Activated CD8-positive, alpha-beta T cell treated with anti-CD3 and anti-CD28 coated beads for 36 hours (primary cell): Measurements from ENCODE around the gene RFX1. TPM values are rescaled to one million over a fixed set of nuclear protein-coding genes. Genes with fewer than 3 reads are reported as not detected.
A peak's percentile ranks its signal among the peaks of the same experiment; 100 is the strongest.

Experiments
- ATAC-seq: fragments of 200-7000 bp; cut with Tn5 transposase; one replicate; pipeline ENCODE4 v1.10.0; 2021; ENCODE audit warnings: mild to moderate bottlenecking, moderate library complexity
- CTCF ChIA-PET: fragments of 350-600 bp; sonication (Branson Sonifier 250); formaldehyde crosslinking; loops from one replicate; lab custom pipeline; 2021; ENCODE audit warnings: antibody characterized with exemption; lab: Charles Lee
- POLR2A ChIA-PET: fragments of 350-600 bp; sonication (Branson Sonifier 250); formaldehyde crosslinking; loops from one replicate; lab custom pipeline; 2021; ENCODE audit warnings: antibody characterized with exemption; lab: Charles Lee
- DNase-seq: peaks from one replicate; pipeline ENCODE4 v3.0.0-alpha.2; 2020
- H3K27ac Mint-ChIP-seq: one replicate; pipeline ENCODE4 v1.8.0; 2021; ENCODE audit warnings: mild to moderate bottlenecking, mixed read lengths
- H3K27me3 Mint-ChIP-seq: one replicate; pipeline ENCODE4 v1.8.0; 2021; ENCODE audit warnings: mixed read lengths
- H3K36me3 Mint-ChIP-seq: one replicate; pipeline ENCODE4 v1.8.0; 2021; ENCODE audit warnings: low read depth, mixed read lengths
- H3K4me1 Mint-ChIP-seq: one replicate; pipeline ENCODE4 v1.8.0; 2021; ENCODE audit warnings: low read depth, mixed read lengths
- H3K4me3 Mint-ChIP-seq: one replicate; pipeline ENCODE4 v1.8.0; 2021; ENCODE audit warnings: mild to moderate bottlenecking, moderate library complexity, mixed read lengths
- H3K9me3 Mint-ChIP-seq: one replicate; pipeline ENCODE4 v1.8.0; 2021; ENCODE audit warnings: mixed read lengths
- CTCF ChIP-seq: fragments of 200-600 bp; IDR thresholded peaks from one replicate; pipeline ENCODE4 v1.8.0; 2022; ENCODE audit warnings: antibody characterized with exemption, mild to moderate bottlenecking
- intact Hi-C: fragments of 100-400 bp; cut with micrococcal nuclease; formaldehyde crosslinking; loops from one replicate; pipeline ENCODE4 v1.10.0; 2022
- total RNA-seq, 2 experiments: library from RNA; stranded (reverse); gene quantifications; one replicate each; pipeline ENCODE4 v1.2.3, GENCODE V29; 2021

The RFX1 gene
- total RNA-seq, 2 experiments from 2014 or later = 13.3 to 14.1 TPM

GRCh38 chr19:13958043-13958442 is 48.1 kb downstream of the RFX1 start:
- DNase-seq = no peak
- Mint-ChIP-seq H3K36me3 (peaks cover 17% of the 10 kb centered on the region), H3K27ac (no peak overlapping the region), H3K4me1 (peaks cover 9% of the 10 kb centered on the region), H3K4me3 (no peak overlapping the region), H3K9me3 (no peaks in the 10 kb centered on the region), H3K27me3 (no peaks in the 10 kb centered on the region)
- ChIA-PET CTCF (no interaction called here), POLR2A (no interaction called here)
- ATAC-seq = no peak
- no peak for TF ChIP-seq CTCF
- intact Hi-C loops = no loop called here

GRCh38 chr19:13957051-13957450 is 49.1 kb downstream of the RFX1 start:
- DNase-seq (no peak), ATAC-seq (no peak)
- Mint-ChIP-seq H3K4me3 (no peak overlapping the region), H3K36me3 (peaks cover 17% of the 10 kb centered on the region), H3K27ac (no peak overlapping the region), H3K9me3 (no peaks in the 10 kb centered on the region), H3K4me1 (peaks cover 9% of the 10 kb centered on the region), H3K27me3 (no peaks in the 10 kb centered on the region)
- intact Hi-C loops = no loop called here
- ChIA-PET POLR2A (no interaction called here), CTCF (no interaction called here)
- TF ChIP-seq CTCF = no peak

- no peak for TF ChIP-seq CTCF
- Mint-ChIP-seq H3K4me1 (peaks cover 13% of the 10 kb centered on the region), H3K36me3 (peaks cover 13% of the 10 kb centered on the region), H3K27me3 (no peaks in the 10 kb centered on the region), H3K9me3 (no peaks in the 10 kb centered on the region), H3K27ac (no peak overlapping the region), H3K4me3 (no peak overlapping the region)
- ChIA-PET POLR2A (no interaction called here), CTCF (no interaction called here)
- no peak for DNase-seq
- ATAC-seq = no peak
- intact Hi-C loops = no loop called here
Measured at GRCh38 chr19:13956365-13956744, 49.8 kb downstream of the RFX1 start.

- Mint-ChIP-seq H3K4me1 (peaks cover 13% of the 10 kb centered on the region), H3K36me3 (peaks cover 12% of the 10 kb centered on the region), H3K4me3 (no peak overlapping the region), H3K27ac (no peak overlapping the region), H3K9me3 (no peaks in the 10 kb centered on the region), H3K27me3 (no peaks in the 10 kb centered on the region)
- TF ChIP-seq CTCF = no peak
- ATAC-seq (no peak), DNase-seq (no peak)
- ChIA-PET POLR2A (no interaction called here), CTCF (no interaction called here)
- intact Hi-C loops = no loop called here
Measured at GRCh38 chr19:13955662-13956364, 50.3 kb downstream of the RFX1 start.

GRCh38 chr19:13954185-13954584 is 51.9 kb downstream of the RFX1 start:
- intact Hi-C loops = no loop called here
- no peak for DNase-seq
- POLR2A ChIA-PET = interaction anchor here (1.1 to 1.4 kb wide), 4 partner anchors 24 to 100 kb away, joined by 3 to 4 read pairs (median 3); no protein-coding TSS in a partner anchor
- H3K4me1 Mint-ChIP-seq = peaks cover 13% of the 10 kb centered on the region
- H3K4me3 Mint-ChIP-seq = peak overlapping the region; percentile 94
- no peaks in the 10 kb centered on the region for H3K27me3 Mint-ChIP-seq
- CTCF ChIA-PET = interaction anchor here (0.9 to 1.5 kb wide), 2 partner anchors 89 to 105 kb away, joined by 3 to 7 read pairs; no protein-coding TSS in a partner anchor
- ATAC-seq = no peak
- H3K9me3 Mint-ChIP-seq = no peaks in the 10 kb centered on the region
- no peak overlapping the region for H3K27ac Mint-ChIP-seq
- H3K36me3 Mint-ChIP-seq = peaks cover 8% of the 10 kb centered on the region
- TF ChIP-seq CTCF = no peak
